OCI-LY7 (cell line): Measurements from ENCODE around the gene GRID1.

Source experiments
- EZH2phosphoT487 ChIP-seq: fragments of 200-600 bp; sonication (generic); IDR thresholded peaks from 2 replicates; pipeline ENCODE4 v1.6.1; 2018; ENCODE audit warnings: low read depth, borderline replicate concordance, mild to moderate bottlenecking, mixed run types, antibody characterized with exemption, low read length, moderate library complexity, mixed read lengths
- TF ChIP-seq, protein P1 (sequence below): fragments of 200-600 bp; sonication (generic); conservative IDR thresholded peaks from 2 replicates; pipeline ENCODE4 v1.5.1; 2014; ENCODE audit warnings: mild to moderate bottlenecking, antibody characterized with exemption, low read length, moderate library complexity, mixed read lengths

DNA sequence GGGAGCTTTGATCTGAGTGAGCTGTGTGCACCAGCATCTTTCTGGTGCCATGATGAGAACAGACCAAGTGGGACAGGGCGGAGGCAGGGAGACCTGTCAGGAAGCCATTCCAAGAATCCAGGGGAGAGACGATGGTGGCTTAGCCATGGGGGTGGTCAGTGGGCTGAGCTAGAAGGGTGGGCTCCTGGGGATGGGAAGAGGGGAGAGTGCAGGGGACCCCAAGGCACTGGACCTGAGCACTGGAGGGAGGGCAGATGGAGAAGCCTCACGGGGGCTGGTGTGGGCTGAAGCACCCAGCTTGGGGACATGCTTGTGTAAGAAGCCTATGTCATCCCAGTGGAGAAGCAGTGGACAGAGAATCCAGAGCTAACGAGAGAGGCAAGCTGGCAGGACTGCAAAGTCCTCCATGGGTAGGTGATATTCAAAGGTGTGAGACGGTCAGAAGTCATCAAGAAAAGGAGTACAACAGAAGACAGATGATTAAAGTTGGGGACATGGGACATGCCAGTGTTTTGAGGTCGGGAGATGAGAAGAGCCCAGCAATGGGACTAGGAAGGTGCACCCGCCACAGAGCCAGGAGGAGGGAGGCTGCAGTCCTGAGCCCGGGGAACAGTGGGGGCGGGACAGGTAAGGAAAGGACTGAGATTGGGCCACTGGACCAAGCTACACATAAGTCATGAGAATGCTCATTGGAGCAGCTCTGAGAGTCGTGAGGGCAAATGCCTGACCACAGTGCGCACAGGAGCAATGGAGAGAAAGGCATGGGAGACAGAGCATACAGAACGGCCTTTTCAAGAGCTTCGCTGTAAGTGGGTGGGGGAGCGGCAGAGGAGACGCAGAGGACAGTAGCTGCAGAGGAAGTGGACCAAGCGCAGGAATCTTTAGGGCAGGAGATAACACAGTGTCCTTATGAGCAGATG is 72.0 kb downstream of the GRID1 start:
- TF ChIP-seq, protein P1, sequence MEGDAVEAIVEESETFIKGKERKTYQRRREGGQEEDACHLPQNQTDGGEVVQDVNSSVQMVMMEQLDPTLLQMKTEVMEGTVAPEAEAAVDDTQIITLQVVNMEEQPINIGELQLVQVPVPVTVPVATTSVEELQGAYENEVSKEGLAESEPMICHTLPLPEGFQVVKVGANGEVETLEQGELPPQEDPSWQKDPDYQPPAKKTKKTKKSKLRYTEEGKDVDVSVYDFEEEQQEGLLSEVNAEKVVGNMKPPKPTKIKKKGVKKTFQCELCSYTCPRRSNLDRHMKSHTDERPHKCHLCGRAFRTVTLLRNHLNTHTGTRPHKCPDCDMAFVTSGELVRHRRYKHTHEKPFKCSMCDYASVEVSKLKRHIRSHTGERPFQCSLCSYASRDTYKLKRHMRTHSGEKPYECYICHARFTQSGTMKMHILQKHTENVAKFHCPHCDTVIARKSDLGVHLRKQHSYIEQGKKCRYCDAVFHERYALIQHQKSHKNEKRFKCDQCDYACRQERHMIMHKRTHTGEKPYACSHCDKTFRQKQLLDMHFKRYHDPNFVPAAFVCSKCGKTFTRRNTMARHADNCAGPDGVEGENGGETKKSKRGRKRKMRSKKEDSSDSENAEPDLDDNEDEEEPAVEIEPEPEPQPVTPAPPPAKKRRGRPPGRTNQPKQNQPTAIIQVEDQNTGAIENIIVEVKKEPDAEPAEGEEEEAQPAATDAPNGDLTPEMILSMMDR: no peak
- no peak for TF ChIP-seq EZH2phosphoT487
